Bronchial epithelial cell (primary cell): Measurements from ENCODE around the gene EMILIN2. TPM values are rescaled to one million over a fixed set of nuclear protein-coding genes. Genes with fewer than 3 reads are reported as not detected.
"Not testable (repeated sequence)": the region's sequence is repeated elsewhere in the genome, so short reads cannot be mapped to it uniquely, and the experiment has no call there.

ENCODE experiments used
- DNase-seq: peaks from one replicate; pipeline ENCODE4 v3.0.0-alpha.2; 2010; ENCODE audit warnings: low read depth
- FAIRE-seq: peaks from 2 replicates; lab custom pipeline; 2011; peaks lifted over from hg19 to GRCh38; lab: Jason Lieb, UNC
- H3K27me3 ChIP-seq: 2 replicates; pipeline ENCODE4 v1.5.1; 2011; ENCODE audit warnings: low read length; ENCODE audit not compliant: control insufficient read depth, insufficient read depth
- H3K36me3 ChIP-seq: 2 replicates; pipeline ENCODE4 v1.5.1; 2011; ENCODE audit warnings: low read length; ENCODE audit not compliant: control insufficient read depth, insufficient read depth
- H3K4me3 ChIP-seq: 2 replicates; pipeline ENCODE4 v1.5.1; 2011; ENCODE audit warnings: mild to moderate bottlenecking, low read depth, low read length, control low read depth
- CTCF ChIP-seq: IDR thresholded peaks from 2 replicates; pipeline ENCODE4 v1.5.1; 2011; ENCODE audit warnings: mild to moderate bottlenecking, moderate library complexity, low read length, control low read depth, inconsistent platforms; ENCODE audit not compliant: insufficient read depth, severe bottlenecking
- total RNA-seq: library from RNA; depleted of rRNA; stranded (reverse); fragments of >200 nt; gene quantifications from 2 replicates; pipeline ENCODE4 v1.2.1, GENCODE V29; 2014

EMILIN2 gene
- total RNA-seq, 1 donor from 2014 or later, result 1.3 TPM

GRCh38 chr18:2853926-2854664 is 7.3 kb downstream of the EMILIN2 start:
- no peak for TF ChIP-seq CTCF
- FAIRE-seq (no peak), DNase-seq (no peak)
- Histone ChIP-seq H3K4me3 (no peak overlapping the region), H3K27me3 (peaks cover 2% of the 10 kb centered on the region), H3K36me3 (no peaks in the 10 kb centered on the region)

DNA sequence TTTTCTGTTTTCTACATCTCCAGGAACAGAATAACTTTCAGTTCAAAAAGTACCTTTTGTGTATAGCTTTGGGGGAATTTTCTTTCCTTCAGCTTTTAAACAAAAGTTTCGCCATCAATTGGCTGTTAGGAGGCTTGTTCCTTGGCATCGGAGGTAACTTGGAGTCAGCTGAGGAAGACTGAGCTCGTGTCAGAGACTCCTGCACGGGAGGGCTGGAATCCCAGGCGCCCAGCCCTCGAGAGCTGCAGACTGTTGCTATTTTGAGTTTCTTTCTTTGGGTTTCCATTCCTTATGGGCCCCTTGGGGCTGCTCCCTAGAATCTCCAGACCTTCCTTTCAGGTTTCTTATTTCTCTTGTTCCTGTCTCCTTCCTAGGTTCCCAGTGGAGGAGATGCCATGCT is 8.1 kb downstream of the EMILIN2 start:
- TF ChIP-seq CTCF, result no peak
- Histone ChIP-seq H3K4me3 (no peak overlapping the region), H3K27me3 (peaks cover 1% of the 10 kb centered on the region), H3K36me3 (no peaks in the 10 kb centered on the region)
- FAIRE-seq, result no peak
- no peak for DNase-seq

GRCh38 chr18:2855560-2856350 is 8.9 kb downstream of the EMILIN2 start:
- DNase-seq (no peak), FAIRE-seq (no peak)
- peaks cover 1% of the 10 kb centered on the region for H3K27me3 ChIP-seq
- no peak for TF ChIP-seq CTCF
- no peaks in the 10 kb centered on the region for H3K36me3 ChIP-seq
- H3K4me3 ChIP-seq, result no peak overlapping the region

DNA sequence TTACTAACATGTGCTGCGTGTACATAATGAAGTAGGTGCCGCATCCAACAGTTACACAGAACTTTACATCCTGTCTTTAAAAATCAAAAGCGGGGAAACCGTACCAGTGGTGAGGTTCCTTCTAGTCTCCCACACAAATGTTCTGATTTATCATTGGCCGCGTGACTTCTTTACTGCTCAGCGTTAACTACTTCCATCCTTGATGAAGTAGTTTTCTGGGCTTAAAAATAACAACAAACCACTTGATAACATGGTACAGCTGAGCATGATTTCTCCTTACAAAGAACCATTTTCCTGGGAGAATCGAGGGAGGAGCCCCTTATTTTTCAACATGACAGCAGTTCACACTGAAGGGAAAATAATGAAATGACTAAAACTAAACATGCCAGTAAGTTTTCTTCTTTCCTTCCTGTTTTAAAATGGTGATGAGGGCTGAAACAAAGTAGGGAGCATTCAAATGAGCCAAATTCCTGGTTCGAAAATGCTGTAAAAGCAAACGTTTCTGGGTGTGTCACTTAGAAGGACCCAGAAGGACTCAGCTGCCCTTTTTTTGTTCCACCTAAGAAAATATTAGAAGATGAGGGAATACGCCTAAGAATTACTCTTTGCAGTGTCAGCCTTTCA is 9.9 kb downstream of the EMILIN2 start:
- TF ChIP-seq CTCF, result no peak
- H3K36me3 ChIP-seq, result no peaks in the 10 kb centered on the region
- H3K4me3 ChIP-seq, result no peak overlapping the region
- FAIRE-seq, result no peak
- DNase-seq, result no peak
- H3K27me3 ChIP-seq, result peaks cover 1% of the 10 kb centered on the region

DNA sequence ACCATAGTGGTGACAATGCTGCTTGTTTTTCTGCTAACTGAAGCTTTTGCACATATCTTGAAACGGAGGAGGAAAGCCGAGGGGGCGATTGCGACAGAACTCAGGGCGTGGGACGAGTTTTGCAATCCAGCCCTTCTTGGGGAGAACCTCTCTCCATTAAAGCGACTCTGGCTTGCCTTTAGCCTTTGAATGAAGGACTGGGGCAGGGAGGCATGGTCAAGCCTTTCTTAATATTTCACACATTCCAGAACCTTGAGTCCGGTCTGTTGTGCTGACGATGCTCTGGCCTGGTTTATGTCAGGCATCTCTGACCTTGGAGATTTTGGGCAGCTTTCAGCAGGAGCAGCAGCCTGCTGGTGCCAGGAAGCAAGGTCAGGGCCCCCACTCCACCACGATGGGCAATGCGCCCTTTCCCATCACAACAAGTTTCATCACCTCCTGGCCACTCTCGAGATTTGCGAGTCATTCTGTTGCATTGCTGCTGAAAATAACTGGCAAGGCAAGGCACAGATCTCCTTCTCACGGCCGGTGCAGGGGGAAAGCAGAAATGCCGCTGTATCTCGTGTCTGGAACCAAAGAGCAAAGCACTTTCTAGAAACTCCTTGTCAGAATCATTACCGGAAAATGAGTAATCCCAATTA is 10.8 kb downstream of the EMILIN2 start:
- peaks cover 1% of the 10 kb centered on the region for H3K27me3 ChIP-seq
- H3K4me3 ChIP-seq, result no peak overlapping the region
- no peaks in the 10 kb centered on the region for H3K36me3 ChIP-seq
- no peak for TF ChIP-seq CTCF
- DNase-seq, result peak; percentile 18
- no peak for FAIRE-seq

- DNase-seq, FAIRE-seq, H3K27me3 ChIP-seq, H3K36me3 ChIP-seq, H3K4me3 ChIP-seq: not testable (repeated sequence)
Measured at GRCh38 chr18:2860397-2860796, 13.6 kb downstream of the EMILIN2 start.

- not testable (repeated sequence) for DNase-seq, FAIRE-seq, H3K36me3 ChIP-seq
Measured at GRCh38 chr18:2863997-2864396, 17.2 kb downstream of the EMILIN2 start.

DNA sequence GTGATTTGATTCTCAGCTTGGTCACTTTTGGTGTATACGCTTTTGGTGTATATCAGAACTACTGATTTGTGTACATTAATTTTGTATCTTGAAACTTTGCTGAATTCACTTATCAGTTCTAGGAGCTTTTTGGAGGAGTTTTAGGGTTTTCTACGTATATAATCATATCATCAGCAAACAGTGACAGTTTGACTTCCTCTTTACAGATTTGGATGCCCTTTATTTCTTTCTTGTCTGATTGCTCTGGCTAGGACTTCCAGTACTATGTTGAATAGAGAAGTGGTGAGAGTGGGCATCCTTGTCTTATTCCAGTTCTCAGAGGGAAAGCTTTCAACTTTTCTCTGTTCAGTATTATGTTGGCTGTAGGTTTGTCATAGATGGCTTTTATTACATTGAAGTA is 19.7 kb downstream of the EMILIN2 start:
- H3K36me3 ChIP-seq, DNase-seq, H3K27me3 ChIP-seq, H3K4me3 ChIP-seq, FAIRE-seq: not testable (repeated sequence)

More at GRCh38 chr18:2863997-2864396, 17.2 kb downstream of the EMILIN2 start:
- not testable (repeated sequence) for H3K4me3 ChIP-seq, H3K27me3 ChIP-seq
